NB4 (cell line): ENCODE measurements around the gene CXorf58.

ENCODE experiments used
- DNase-seq: peaks from one replicate; pipeline ENCODE4 v3.0.0; 2010; ENCODE audit warnings: low read depth
- H3K4me3 ChIP-seq: one replicate; pipeline ENCODE4 v1.5.1; 2011; ENCODE audit warnings: mild to moderate bottlenecking, low read depth, low read length, moderate library complexity
- CTCF ChIP-seq: IDR thresholded peaks from one replicate; pipeline ENCODE4 v1.5.1; 2012; ENCODE audit warnings: low read depth, low read length
- MAX ChIP-seq: IDR thresholded peaks from 2 replicates; pipeline ENCODE4 v1.6.1; 2011; ENCODE audit warnings: low read depth, low read length
- MYC ChIP-seq: IDR thresholded peaks from 2 replicates; pipeline ENCODE4 v1.6.1; 2011; ENCODE audit warnings: low read depth, low read length
- POLR2A ChIP-seq: IDR thresholded peaks from 2 replicates; pipeline ENCODE4 v1.6.1; 2011; ENCODE audit warnings: mild to moderate bottlenecking; ENCODE audit not compliant: insufficient read length; ENCODE audit errors: extremely low read depth

CXorf58 gene

GRCh38 chrX:23930894-23931604, 23.2 kb downstream of the CXorf58 start:
- peak; percentile 61 for DNase-seq
- no peak overlapping the region for H3K4me3 ChIP-seq
- TF ChIP-seq CTCF (no peak), MYC (no peak), MAX (no peak), POLR2A (no peak)

- H3K4me3 ChIP-seq: no peak overlapping the region
- TF ChIP-seq POLR2A (no peak), CTCF (no peak), MYC (no peak), MAX (no peak)
- DNase-seq: no peak
Observed at GRCh38 chrX:23932046-23932445, 24.2 kb downstream of the CXorf58 start.

- TF ChIP-seq CTCF (no peak), MAX (no peak), MYC (no peak), POLR2A (no peak)
- H3K4me3 ChIP-seq: no peak overlapping the region
- no peak for DNase-seq
Observed at GRCh38 chrX:23935106-23935505, 27.3 kb downstream of the CXorf58 start.

- DNase-seq: no peak
- no peak for TF ChIP-seq MYC
- no peak for TF ChIP-seq MAX
- TF ChIP-seq CTCF: no peak
- no peak for TF ChIP-seq POLR2A
- H3K4me3 ChIP-seq: no peak overlapping the region
Observed at GRCh38 chrX:23936180-23936579, 28.4 kb downstream of the CXorf58 start.

GRCh38 chrX:23937100-23937499, 29.3 kb downstream of the CXorf58 start:
- no peak for TF ChIP-seq MYC
- TF ChIP-seq CTCF: no peak
- no peak for TF ChIP-seq MAX
- TF ChIP-seq POLR2A: no peak
- no peak overlapping the region for H3K4me3 ChIP-seq
- DNase-seq: peak; percentile 31
